HAP-1 (cell line): ENCODE results near the gene ATP5MC2.
"Not testable (repeated sequence)": the region's sequence is repeated elsewhere in the genome, so short reads cannot be mapped to it uniquely, and the experiment has no call there.

ENCODE experiments used
- DNase-seq, 2 experiments: peaks; one replicate each; pipeline ENCODE4 v3.0.0-alpha.2; 2016 to 2020; ENCODE audit warnings: low spot score in 2 of 2
- H3K27me3 ChIP-seq: fragments of 250-450 bp; sonication (Bioruptor Pico); 2 replicates; pipeline ENCODE4 v1.5.1; 2020; ENCODE audit warnings: low read depth, mild to moderate bottlenecking, moderate library complexity
- H3K36me3 ChIP-seq: fragments of 250-450 bp; sonication (Bioruptor Pico); replicated peaks from 2 replicates; pipeline ENCODE4 v1.5.1; 2020; ENCODE audit warnings: mild to moderate bottlenecking
- H3K4me1 ChIP-seq: fragments of 250-450 bp; sonication (Bioruptor Pico); 2 replicates; pipeline ENCODE4 v1.5.1; 2020; ENCODE audit warnings: mild to moderate bottlenecking
- H3K4me3 ChIP-seq: fragments of 250-450 bp; sonication (Bioruptor Pico); 2 replicates; pipeline ENCODE4 v1.5.1; 2020; ENCODE audit warnings: mild to moderate bottlenecking, moderate library complexity
- H3K9me3 ChIP-seq: fragments of 250-450 bp; sonication (Bioruptor Pico); 2 replicates; pipeline ENCODE4 v1.5.1; 2020; ENCODE audit warnings: mild to moderate bottlenecking, moderate library complexity
- in situ Hi-C: fragments of 300-500 bp; cut with MboI; formaldehyde crosslinking; loops from 3 replicates; pipeline ENCODE4 v1.14.3; 2020; ENCODE audit warnings: low sequenced_read_pairs, inconsistent platforms, mixed read lengths

The ATP5MC2 gene

DNA sequence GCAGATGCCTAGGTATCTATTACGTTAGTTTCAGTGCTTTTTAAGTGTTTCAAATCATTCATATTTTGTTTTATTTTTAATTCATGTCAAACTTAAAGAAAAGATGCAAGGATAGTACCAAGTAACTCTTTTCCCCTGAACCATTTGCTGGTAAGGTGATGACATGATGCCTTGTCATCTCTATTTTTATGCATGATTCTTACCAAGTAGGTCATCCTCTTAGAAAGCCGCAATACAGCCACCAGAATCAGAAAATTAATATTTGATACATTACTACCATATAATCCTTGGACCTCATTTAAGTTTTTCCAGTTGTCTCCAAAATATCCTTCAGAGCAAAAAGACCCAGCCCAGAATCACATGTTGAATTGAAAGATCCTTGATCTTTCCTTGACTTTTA, 22.3 kb downstream of the ATP5MC2 start:
- no peak overlapping the region for H3K4me3 ChIP-seq
- DNase-seq = no peak
- H3K4me1 ChIP-seq = no peaks in the 10 kb centered on the region; the same call in 1 of the 2 replicates
- H3K36me3 ChIP-seq = 0 out of 2 replicates have a peak, but pooled peaks cover 3% of the 10 kb centered on the region
- H3K27me3 ChIP-seq = no peaks in the 10 kb centered on the region
- no peaks in the 10 kb centered on the region for H3K9me3 ChIP-seq
- in situ Hi-C loops = no loop called here

DNA sequence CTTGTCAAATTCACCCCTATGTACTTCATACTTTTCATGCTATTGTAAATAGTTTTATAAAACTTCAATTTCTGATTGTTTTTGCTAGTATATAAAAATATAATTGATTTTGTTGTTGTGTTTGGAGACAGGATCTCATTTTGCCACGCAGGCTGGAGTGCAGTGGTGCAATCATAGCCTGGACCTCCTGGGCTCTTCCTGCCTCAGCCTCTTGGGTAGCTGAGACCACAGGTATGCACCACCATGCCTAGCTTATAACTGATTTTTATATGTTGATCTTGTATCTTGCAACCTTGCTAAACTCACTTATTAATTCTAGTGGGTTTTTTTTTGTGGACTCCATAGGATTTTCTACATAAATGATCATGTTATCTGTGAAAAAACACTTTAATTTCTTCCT, 23.5 kb downstream of the ATP5MC2 start:
- Histone ChIP-seq H3K27me3 (no peaks in the 10 kb centered on the region), H3K36me3 (no peaks in the 10 kb centered on the region), H3K4me1 (no peaks in the 10 kb centered on the region), H3K9me3 (no peaks in the 10 kb centered on the region), H3K4me3 (no peak overlapping the region)
- no peak for DNase-seq
- in situ Hi-C loops = no loop called here

DNA sequence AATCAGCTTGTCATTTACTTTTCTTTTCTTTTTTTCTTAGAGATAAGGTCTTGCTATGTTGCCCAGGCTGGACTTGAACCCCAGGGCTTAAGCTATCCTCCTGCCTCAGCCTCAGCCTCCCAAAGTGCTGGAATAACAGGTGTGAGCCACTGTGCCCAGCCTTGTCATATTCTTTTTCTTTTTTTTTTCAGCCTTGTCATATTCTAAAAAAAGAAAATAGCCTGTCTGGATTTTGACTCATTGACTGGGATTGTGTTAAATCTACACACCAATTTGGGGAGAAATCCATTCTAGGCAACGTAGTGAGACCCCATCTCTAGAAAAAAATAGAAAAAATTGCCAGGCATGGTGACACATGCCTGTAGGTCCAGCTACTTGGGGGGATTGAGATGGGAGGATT, 24.1 kb downstream of the ATP5MC2 start:
- H3K4me3 ChIP-seq = no peak overlapping the region
- H3K4me1 ChIP-seq = no peaks in the 10 kb centered on the region
- H3K36me3 ChIP-seq = no peaks in the 10 kb centered on the region
- no peaks in the 10 kb centered on the region for H3K9me3 ChIP-seq
- in situ Hi-C loops = no loop called here
- no peak for DNase-seq
- no peaks in the 10 kb centered on the region for H3K27me3 ChIP-seq

DNA sequence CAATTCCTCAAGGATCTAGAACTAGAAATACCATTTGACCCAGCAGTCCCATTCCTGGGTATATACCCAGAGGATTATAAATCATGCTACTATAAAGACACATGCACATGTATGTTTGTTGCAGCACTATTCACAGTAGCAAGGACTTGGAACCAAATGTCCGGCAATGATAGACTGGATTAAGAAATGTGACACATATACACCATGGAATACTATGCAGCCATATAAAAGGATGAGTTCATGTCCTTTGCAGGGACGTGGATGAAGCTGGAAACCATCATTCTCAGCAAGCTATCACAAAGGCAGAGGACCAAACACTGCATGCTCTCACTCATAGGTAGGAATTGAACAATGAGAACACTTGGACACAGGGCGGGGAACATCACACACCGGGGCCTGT, 29.6 kb downstream of the ATP5MC2 start:
- H3K27me3 ChIP-seq, in situ Hi-C loops, H3K4me1 ChIP-seq, DNase-seq, H3K36me3 ChIP-seq, H3K4me3 ChIP-seq, H3K9me3 ChIP-seq: not testable (repeated sequence)

DNA sequence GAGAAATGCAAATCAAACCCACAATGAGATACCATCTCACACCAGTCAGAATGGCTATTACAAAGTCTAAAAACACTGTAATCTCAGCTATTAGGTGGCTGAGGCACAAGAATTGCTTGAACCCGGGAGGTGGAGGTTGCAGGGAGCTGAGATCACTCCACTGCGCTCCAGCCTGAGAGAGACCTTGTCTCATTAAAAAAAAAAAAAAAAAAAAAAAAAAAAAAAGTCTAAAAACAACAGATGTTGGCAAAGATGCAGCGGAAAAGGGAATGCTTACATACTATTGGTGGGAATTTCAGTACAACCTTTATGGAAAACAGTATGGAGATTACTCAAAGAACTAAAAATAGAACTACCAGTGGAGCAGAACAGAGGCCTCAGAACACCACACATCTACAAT, 30.7 kb downstream of the ATP5MC2 start:
- Histone ChIP-seq H3K4me3 (no peak overlapping the region), H3K4me1 (no peaks in the 10 kb centered on the region), H3K9me3 (no peaks in the 10 kb centered on the region), H3K36me3 (no peaks in the 10 kb centered on the region), H3K27me3 (no peaks in the 10 kb centered on the region)
- in situ Hi-C loops = no loop called here
- no peak for DNase-seq

DNA sequence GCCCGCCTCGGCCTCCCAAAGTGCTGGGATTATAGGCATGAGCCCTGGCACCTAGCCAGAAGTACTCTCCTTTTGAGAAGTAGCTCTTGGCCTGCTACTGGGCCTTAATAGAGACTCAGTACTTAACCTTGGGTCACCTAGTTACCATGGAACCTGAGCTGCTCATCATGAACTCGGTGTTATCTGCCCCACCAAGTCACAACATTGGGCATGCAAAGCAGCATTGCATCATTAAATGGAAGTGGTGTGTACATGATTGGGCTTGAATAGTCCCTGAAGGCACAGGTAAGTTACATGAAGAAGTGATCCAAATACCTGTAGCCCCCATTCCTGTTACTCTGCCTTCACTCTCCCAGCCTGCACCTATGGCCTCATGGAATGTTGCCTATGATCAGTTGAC, 31.8 kb downstream of the ATP5MC2 start:
- Histone ChIP-seq H3K4me1 (no peaks in the 10 kb centered on the region), H3K4me3 (no peak overlapping the region), H3K36me3 (no peaks in the 10 kb centered on the region), H3K9me3 (no peaks in the 10 kb centered on the region), H3K27me3 (no peaks in the 10 kb centered on the region)
- in situ Hi-C loops = no loop called here
- no peak for DNase-seq

DNA sequence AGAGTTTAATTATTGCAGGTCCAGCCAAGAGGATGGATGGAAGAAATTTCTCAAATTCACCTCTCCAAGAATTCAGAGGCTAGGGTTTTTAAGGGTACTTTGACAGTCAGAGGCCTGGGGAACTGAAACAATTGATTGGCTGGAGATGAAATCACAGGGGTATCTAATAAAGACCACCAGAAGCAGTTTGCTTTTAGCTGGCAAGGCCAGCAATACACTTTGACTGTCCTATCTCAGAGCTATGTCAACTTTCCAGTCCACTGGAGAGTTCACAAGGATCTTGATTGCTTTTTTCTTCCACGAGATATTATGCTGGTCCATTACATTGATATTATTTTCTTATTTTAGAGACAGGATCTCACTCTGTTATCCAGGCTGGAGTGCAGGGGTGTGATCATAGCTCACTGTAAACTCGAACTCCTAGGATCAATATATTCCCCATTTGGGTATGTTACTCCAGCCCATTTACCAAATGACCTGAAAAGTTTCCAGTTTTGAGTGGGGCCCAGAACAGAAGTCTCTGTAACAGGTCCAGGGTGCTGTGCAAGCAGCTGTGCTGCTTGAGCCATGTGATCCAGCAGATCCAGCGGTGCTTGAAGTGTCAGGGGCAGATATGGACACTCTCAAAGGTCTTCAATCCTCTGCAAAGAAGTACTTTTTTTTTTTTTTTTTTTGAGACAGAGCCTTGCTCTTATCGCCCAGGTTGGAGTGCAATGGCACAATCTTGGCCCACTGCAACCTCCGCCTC, 32.5 kb downstream of the ATP5MC2 start:
- in situ Hi-C loops = no loop called here
- no peak for DNase-seq
- Histone ChIP-seq H3K9me3 (no peaks in the 10 kb centered on the region), H3K4me3 (no peak overlapping the region), H3K27me3 (no peaks in the 10 kb centered on the region), H3K4me1 (no peaks in the 10 kb centered on the region), H3K36me3 (no peaks in the 10 kb centered on the region)

DNA sequence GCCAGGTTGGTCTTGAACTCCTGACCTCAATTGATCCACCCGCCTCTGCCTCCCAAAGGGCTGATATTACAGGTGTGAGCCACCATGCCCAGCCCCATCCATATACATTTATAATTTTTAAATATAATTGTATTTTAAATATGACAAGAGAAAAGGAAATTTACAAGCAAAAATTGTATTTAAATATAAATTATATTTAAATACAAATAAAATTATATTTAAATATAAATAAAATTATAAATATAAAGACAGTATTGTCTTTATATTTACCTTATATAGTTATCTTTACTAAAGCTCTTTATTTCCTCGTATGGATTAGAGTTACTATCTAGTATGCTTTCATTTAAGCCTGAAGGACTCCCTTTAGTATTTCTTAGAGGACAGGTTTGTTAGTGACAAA, 37.8 kb downstream of the ATP5MC2 start:
- Histone ChIP-seq H3K27me3 (no peaks in the 10 kb centered on the region), H3K9me3 (no peaks in the 10 kb centered on the region), H3K4me1 (no peaks in the 10 kb centered on the region), H3K36me3 (no peaks in the 10 kb centered on the region), H3K4me3 (no peak overlapping the region)
- in situ Hi-C loops = no loop called here
- DNase-seq = no peak

DNA sequence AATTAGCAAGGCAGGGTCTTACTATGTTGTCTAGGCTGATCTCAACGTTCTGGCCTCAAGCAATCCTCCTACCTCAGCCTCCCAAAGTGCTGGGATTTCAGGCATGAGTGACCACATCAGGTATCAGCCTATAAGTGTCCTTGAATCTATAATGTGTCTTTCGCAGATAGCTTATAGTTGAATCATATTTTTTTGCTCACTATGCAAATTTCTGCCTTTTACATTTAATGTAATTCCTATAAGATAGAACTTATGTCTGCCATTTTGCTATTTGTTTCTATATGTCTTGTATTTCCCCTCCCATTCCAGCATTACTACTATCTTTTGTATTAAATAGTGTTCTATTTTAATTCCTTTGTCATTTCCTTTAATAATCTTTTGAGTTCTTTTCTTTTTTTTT, 39.2 kb downstream of the ATP5MC2 start:
- no peak for DNase-seq
- Histone ChIP-seq H3K27me3 (no peaks in the 10 kb centered on the region; the same call in 1 of the 2 replicates), H3K36me3 (no peaks in the 10 kb centered on the region), H3K4me3 (no peak overlapping the region), H3K9me3 (no peaks in the 10 kb centered on the region), H3K4me1 (no peaks in the 10 kb centered on the region)
- in situ Hi-C loops = no loop called here

DNA sequence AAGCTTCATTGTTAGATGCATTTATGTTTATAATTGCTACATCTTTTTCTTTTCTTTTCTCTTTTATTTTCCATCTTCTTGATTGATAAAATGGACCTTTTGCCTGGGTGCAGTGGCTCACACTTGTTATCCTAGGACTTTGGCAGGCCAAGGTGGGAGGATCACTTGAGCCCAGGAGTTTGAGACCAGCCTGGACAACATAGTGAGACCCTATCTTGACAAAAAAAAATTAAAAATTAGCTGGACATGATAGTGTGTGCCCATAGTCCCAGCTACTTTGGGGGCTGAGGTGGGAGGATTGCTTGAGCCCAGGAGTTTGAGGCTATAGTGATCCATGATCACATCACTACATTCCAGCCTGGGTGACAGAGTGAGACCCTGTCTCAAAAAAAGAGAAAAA, 40.2 kb downstream of the ATP5MC2 start:
- in situ Hi-C loops, H3K27me3 ChIP-seq, H3K4me1 ChIP-seq, DNase-seq, H3K9me3 ChIP-seq, H3K4me3 ChIP-seq, H3K36me3 ChIP-seq: not testable (repeated sequence)

DNA sequence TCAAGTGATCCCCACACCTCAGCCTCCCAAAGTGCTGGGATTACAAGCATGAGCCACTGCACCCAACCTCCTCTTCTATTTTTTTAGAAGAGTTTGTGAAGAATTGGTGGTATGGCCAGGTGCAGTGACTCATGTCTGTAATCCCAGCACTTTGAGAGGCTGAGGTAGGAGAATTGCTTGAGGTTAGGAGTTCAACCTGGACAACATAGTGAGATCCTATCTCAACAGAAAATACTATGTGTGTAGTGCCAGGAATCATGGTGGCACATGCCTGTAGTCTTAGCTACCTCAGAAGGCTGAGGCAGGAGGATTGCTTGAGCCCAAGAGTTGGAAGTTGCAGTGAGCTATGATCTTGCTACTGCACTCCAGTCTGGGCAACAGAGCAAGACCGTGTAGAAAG, 44.2 kb downstream of the ATP5MC2 start:
- no peak for DNase-seq
- Histone ChIP-seq H3K27me3 (no peaks in the 10 kb centered on the region; the same call in 1 of the 2 replicates), H3K4me3 (no peak overlapping the region), H3K4me1 (peaks cover 4% of the 10 kb centered on the region), H3K36me3 (no peaks in the 10 kb centered on the region), H3K9me3 (no peaks in the 10 kb centered on the region)
- in situ Hi-C loops = no loop called here

DNA sequence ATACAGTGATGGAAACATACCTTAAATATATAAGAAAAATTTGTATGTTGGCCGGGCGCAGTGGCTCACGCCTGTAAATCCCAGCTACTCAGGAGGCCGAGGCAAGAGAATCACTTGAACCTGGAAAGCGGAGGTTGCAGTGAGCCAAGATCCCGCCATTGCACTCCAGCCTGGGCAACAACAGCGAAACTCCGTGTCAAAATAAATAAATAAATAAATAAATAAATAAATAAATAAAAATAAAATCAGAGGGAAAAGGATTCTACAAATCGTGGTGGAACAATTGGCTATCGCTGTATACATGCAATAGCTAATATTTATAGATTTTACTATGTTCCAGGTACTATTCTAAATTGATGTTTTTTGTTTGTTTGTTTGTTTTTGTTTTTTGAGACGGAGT, 48.0 kb downstream of the ATP5MC2 start:
- in situ Hi-C loops = no loop called here

DNA sequence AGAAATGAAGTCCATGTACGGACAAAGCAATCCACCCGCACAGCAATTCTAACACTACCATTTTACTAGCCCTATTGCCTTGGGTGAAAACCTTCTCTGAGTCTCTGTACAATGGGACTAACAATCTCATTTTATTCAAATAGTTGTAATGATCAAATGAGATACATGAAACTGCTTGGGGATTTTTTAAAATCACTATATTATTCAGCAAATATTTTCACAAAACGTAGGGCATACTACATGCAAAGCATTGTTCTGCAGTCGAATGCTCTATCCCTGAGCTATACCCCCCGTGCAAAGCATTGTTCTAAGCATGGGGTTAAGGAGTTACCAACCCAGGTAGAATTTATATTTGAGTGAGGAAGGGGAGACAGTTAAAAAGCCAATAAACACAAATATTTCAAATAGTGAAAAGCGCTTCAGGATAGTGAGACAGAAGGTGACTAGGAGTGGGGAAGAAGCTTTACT, 49.1 kb downstream of the ATP5MC2 start:
- no peak for DNase-seq
- H3K36me3 ChIP-seq = no peaks in the 10 kb centered on the region
- in situ Hi-C loops = no loop called here
- peak overlapping the region; percentile 71 for H3K4me3 ChIP-seq
- no peaks in the 10 kb centered on the region for H3K9me3 ChIP-seq
- peaks cover 25% of the 10 kb centered on the region for H3K4me1 ChIP-seq
- H3K27me3 ChIP-seq = no peaks in the 10 kb centered on the region

More for the DNA sequence above, 48.0 kb downstream of the ATP5MC2 start:
- Histone ChIP-seq H3K4me1 (peaks cover 24% of the 10 kb centered on the region), H3K4me3 (no peak overlapping the region), H3K27me3 (no peaks in the 10 kb centered on the region; the same call in 1 of the 2 replicates), H3K9me3 (no peaks in the 10 kb centered on the region), H3K36me3 (no peaks in the 10 kb centered on the region)
- no peak for DNase-seq

DNA sequence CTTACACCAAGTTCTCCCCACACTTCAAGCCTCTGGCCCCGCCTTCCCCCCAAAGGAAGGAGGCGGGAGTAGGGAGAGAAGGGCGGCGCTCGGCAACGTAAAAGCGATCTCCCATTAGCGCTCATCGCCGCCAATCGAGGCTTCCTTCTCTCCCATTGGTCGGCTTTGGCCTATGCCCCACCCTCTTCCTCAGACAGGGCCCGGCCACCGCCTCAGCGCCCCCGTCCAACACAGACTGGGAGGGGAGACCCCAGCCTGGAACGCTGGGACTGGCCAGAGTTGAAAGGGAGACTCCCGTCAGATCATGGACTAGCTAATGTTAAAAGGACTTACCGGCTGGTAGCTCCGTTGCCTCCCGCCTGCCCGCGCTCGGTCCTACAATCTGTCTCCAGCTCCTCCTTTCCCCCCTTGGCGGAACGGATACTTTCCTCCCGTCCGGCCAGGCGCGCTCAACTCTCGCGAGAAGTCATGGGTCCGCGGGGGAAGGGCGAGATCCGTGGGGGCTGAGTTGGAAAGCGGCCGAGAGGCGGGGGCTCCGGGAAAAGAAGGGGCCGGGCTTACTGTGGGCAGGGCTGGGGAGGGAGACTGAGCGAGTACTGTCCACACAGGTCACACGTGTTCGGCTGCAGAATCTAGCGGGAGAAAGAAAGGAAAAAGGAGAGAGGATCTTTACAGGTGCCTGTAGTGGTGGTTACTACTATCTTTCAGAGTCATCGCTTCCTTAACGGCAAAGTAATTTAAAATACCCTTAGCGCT, 49.8 kb downstream of the ATP5MC2 start, which contains the start of gene ATF7:
TSS of gene ATF7 (minus strand) at position 437 of the 756 bp plus-strand sequence. CDS start 25,382 bp downstream, outside the sequence.
- in situ Hi-C loops = no loop called here
- H3K27me3 ChIP-seq = no peaks in the 10 kb centered on the region
- DNase-seq = peak; percentile 97 to 99

More for the DNA sequence above, 49.8 kb downstream of the ATP5MC2 start, which contains the start of gene ATF7:
- Histone ChIP-seq H3K9me3 (no peaks in the 10 kb centered on the region), H3K4me1 (peaks cover 25% of the 10 kb centered on the region), H3K36me3 (no peaks in the 10 kb centered on the region), H3K4me3 (peak within 1 kb of the TSS; percentile 71)
